ENCODE results near the gene SKI.

SKI gene

DNA sequence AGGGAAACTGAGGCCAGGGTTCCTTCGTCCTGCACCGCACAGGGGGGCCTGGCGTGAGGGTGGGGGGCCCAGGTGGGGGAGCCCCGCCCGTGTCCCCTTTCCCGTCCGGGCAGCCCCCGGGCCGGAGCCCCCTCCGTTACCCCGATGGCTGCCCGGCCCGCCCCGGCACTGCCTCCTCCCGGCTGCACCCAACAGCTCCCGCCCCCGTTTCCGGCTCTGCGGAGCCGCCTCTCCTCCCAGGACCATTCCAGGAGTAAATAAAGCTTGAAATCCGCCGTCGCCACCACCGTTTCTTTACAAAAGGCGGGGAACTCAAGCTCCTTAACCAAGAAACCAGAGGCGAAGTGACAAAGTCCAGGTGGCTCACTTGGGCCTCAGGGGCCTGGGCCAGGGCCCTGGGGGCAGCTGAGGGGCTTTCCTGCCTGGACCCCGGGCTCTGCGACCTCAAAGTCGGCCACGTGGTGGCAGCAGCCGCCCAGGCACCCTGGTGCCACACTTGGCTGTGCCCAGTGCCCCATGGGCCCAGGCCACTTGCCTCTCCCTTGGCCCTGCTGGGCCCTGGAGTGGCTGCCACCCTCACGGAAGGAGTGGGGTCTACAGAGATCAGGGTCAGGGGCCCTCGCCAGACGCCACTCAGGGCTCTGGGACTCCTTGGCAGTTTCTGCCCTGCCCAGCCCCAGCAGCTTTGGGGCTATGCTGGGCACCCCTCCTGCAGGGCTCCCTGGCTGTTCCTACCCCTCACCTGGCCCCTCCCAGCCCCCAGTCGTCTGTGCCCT, 33.0 kb upstream of the SKI start:
- peak; percentile 89 for DNase-seq

DNA sequence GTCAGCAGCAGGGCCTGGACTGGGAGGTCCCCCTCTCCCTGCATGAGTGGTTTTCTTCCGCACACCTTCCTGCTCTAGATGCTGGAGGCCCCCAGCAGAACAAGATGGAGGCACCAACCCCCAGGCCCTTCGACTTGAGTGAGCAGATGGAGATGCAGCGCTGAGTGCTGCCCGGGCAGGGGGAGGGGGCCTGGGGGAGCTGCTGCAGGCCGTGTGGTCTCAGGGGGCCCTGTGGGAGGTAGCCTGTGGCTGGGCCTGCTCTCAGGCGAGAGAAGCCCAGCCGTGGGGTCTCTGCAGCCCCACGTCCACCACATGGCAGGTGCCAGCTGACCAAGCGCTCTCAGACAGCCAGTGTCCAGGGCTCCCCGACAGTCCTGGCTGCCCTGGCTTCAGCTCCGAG, 32.3 kb upstream of the SKI start:
- no peak for DNase-seq

DNA sequence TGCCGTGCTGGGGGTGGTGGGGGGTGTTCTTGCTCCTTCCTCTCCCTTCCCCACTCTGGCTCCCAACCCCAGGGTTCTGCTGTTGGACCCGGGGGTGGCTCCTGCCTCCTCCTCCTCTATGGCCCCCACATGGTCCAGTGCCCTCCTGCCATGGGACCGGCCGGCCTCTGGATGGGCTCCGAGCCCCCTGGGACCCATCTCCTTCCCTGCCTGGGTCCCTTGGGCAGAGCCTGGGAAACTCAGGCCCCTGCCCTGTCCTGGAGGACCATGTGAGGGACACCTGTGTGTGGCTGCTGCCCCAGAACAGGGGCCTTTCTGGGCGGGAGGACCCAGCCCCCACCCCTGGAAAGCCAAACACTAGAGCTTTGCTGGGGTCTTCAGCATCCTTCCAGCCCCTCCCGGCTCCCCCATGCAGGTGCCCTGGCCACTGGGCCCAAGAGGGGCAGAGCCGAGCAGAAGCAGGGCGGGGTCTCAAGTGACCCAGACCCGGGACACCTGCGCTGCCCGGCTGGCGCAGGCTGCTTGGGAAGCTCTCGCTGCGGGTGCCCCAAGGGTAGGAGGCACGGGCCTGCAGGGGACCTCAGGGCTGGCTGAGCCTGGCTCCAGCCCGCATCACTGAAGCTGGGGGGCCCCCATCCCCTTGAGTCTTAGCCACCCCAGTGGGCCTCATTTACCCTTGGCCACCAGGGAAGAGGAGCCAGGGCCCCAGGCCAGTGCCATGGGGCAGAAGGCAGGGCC, 31.0 kb upstream of the SKI start:
- DNase-seq: no peak

DNA sequence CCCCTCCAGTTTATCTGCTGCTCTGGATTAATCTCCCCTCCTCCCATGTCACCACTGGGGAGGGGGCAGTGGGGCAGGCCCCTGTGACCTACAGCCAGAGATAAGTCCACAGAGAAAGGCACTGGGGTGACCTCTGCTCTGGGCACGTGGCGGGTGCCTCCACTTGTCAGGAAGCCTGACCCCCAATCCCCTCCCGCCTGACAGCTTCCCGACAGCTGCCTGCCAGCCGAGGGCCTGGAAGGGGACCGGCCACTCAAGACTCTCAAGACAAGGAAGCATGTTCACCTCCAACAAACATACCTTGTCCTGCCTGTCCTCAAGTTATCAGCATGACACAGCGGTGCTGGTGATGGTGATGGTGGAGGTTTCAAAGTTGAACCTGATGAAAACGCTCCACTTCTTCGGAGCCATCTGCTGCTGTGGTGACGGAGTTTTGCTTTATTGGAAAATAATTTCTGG, 30.4 kb upstream of the SKI start:
- no peak for DNase-seq

DNA sequence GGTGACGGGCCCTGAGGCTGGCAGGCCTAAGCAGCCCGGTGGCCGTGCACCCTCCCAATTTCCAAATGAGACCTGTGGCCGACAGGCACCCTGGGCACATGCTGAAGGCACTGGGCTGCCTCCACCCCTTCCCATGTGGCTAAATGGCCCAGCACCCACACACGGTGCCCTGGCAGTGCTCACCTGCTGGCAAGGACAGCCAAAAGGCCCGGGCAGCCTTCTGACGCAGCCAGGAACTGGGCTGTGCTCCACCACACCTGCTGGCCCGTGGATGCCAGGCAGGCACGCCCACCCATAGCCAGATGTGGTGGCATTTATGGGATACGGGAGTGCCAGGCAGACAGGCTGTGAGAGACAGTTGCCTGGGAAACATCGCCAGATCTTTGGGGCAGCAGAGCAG, 29.5 kb upstream of the SKI start:
- no peak for DNase-seq

DNA sequence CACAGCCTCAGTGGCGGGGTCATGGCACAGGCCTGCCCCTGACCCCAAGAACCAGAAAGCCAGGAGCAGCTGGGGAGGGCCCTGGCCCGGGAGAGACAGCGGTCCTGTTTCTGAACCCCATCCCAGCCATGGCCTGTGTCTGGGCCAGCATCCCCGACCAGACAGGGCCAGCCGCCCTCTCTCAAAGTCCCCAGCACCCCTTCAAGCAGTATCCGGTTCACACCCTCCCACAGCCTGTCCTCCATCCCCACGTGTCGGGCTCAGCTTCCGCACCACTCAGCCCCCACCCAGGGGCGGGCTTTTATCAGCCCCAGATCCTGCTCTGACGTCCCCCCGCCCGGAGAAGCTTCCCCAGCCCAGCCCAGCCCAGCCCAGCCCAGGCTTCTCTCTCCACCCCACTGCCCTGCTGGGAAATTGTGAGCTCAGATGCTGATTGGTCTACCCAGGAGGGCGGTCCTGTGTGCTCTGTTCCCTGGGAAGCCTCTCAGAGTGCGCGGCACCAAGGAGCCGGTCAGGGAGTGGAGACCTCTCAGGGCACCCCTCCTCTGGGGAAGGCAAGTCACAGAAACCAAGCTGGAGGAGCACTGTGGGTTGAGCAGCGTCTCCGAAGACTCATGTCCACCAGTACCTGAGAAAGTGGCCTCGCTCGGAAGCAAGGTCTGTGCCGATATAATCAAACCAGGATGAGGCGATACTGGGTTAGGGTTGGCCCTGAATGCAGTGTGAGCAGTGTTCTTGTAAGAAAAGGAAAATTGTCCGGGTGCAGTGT, 28.9 kb upstream of the SKI start:
- peak; percentile 74 for DNase-seq

DNA sequence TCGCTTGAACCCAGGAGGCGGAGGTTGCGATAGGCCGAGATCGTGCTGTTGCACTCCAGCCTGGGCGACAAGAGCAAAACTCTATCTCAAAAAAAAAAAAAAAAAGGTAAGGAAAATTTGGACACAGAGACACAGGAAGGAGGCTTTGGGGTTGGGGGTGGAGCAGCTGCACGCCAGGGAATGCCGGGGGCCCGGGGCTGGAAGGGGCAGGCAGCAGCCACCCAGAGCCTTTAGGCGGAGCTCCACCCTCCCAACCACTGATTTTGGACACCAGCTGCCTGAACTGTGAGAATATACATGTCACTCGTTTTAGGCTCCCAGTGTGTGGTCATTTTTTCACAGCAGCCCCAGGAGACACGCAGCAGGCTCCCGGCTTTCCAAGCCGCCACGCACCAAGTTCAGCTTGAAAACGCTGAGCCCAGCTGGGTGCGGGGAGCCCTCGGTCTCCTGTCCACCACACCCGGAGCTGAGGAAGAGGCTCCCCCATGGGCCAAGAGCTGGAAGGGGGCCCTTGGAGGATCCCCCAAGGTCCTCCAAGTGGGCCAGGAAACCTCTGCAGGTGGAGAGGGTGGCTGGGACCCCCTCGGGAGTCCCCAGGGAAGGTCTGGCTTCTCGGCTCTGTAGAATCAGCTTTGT, 27.7 kb upstream of the SKI start:
- no peak for DNase-seq

DNA sequence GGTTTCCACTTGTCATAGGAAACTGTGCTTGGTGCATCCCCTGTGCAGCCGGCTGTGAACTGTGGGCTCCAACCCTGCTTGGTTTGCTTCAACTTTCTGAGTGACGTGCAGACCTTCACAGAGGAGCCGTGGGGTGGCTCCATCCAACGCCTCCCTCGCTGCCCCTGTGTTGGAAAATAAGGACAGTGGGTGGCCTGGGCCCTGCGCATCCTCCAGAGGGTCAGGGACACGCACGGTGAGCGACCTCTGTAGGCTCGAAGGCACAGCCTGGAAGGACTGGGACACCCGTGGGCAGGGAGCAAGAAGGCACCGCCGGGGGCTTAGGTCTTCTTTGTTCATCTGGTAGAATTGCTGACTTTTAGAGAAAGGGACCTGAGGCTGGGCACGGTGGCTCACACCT, 27.1 kb upstream of the SKI start:
- no peak for DNase-seq

DNA sequence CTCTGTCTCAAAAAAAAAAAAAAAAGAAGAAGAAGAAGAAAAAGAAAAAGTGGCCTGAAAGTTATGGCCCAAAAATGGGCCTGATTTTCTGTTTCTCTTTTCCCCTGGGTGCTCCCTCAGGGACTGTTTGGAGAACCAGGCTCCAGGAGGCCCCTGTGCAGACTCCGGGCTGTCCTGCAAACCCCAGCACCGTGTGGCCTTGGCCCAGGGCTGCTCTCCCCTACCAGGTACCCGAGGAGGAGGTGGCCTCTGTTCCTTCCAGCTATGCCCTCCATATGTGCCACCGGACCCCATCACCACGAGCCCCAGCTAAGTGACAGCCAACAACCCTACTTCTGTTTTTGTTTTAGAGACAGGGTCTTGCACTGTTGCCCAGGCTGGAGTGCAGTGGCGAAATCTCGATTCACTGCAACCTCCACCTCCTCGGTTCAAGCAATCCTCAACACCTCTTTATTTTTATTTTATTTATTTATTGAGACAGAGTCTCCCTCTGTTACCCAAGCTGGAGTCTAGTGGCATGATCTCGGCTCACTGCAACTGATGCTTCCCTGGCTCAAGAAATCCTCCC, 26.0 kb upstream of the SKI start:
- DNase-seq: no peak

DNA sequence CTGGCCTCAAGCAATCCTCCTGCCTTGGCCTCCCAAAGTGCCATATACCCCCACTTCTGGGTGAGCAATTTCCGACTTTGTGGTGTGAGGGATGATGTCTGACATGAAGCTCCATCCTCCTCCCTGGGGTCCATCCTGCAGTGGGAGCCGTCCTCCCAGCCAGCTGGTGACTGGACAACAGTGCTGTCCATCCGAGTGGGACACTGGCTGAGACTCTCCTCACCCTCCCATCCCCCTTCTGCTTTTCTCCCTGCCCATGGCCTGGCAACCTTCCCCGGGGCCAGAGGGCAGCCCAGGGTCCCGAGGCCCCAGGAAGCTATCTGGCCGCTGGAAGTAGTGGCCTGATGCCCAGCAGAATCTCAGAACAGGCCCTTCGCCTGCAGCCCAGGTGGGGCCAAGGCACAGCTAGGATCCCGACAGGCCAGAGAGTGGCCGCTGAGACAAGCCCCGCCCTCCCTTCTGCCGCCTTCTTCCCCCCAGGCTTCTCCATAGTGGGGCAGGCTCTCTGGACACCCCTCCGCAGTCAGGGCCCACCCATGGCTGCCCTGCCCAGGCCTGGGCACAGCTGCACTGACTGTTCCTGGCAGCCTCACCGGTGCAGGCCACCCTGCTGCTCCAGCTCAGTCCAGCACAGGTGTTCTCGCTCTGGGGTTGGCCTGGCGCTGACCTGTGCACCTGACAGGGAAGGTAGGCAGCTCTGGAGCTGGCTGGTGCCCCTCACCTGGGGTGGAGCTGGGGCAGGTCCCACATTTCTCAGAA, 25.1 kb upstream of the SKI start:
- no peak for DNase-seq

DNA sequence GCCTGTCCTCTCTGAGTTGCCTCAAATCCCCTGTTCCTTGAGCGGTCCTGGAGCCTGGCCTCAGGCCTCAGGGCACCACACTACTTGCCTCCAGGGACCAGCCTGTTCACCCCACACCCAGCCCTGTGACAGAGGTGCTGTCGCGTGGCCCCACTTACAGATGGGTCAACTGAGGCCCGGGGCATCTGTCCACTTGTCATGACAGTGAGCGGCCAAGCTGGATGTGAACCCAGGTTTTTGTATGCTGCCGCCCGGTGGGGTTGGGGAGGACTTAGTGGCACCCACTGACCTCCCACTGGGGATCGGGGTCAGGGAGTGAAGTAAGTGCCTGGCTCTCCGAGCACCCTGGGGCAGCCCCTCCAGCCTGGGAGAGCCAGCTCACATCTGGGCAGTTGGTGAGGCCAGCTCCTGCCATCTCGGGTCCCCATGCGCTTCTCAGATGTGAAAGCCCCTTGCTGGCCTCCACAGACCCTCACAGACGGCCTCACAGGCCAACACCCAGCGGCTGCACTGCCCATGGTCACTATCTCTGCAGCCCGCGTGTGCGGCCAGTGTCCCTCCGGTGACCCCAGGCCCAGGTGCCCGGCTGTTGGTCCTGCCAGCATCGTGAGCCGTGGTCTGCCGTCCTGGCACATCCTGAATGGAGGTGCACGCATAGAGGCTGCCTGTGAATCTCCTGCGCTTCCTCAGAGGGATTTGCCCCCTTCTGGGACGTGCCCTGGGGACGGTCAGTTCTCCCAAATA, 24.3 kb upstream of the SKI start:
- no peak for DNase-seq

DNA sequence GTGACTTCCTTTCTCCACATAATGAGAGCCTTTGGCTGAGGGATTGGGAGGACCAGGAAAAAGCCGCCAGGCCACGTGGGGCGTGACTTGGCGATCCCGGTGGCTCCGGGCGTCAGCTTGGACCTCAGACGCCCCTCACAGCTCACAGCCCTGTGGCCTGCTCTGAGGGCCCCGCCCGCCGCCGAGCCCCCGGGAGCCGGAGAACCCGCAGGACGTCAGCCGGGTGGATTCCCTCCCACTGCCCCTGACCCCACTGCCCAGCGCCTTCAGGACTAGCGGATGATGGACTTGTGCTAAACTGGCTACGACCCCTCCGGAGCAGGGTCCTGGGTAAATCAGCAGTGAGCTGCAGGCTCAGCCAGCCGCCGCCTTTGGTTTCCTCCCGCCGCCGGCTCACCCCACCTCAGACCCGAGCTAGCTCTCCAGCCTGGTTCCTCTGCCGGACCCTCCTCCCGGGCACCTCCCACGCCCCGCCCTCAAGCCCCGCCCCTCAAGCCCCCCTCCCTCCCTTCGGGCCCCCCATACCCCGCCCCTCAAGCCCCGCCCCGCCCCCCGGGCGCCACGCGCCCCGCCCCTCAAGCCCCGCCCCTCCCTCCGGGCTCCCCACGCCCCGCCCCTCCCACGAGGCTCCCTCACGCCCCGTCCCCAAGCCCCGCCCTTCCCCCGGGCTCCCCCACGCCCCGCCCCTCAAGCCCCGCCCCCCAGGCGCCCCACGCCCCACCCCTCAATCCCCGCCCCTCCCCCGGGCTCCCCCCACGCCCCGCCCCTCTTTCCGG, 23.5 kb upstream of the SKI start:
- no peak for DNase-seq

DNA sequence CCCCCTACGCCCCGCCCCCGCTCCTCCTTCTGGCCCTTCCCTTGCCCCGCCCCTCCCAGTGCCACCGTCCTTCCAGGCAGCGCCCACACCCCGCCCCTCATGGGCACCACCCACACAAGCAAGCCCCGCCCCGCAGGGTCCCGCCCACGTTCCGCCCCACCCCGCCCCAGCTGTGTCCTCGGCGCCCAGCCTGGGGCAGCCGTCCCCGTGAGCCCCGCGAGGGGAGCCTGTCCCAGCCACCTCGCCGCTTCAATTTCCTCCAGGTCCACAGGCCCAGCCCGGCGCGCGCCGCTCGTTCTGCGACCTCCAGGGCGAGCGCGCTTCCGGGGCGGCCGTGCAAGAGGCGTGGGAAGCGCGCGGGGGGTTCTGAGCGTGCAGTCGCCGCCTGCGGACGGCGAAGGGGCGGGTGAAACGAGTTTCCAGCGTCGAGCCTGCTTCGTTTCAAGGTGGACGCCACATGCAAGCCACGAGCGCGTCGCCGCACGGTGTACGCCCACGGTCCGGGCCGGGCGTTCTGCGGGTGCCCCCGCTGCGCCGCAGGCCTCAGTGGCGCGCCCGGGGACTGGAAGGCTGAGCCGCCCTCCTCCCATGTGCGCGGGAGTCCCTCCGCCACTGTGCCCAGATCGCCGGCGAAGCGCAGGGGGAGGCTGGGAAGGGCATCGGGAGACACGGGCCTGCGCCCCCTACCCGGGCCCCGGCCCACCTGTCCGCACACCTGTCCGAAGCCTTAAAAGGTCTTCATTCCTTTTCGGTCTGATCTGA, 22.7 kb upstream of the SKI start:
- DNase-seq: peak; percentile 89

DNA sequence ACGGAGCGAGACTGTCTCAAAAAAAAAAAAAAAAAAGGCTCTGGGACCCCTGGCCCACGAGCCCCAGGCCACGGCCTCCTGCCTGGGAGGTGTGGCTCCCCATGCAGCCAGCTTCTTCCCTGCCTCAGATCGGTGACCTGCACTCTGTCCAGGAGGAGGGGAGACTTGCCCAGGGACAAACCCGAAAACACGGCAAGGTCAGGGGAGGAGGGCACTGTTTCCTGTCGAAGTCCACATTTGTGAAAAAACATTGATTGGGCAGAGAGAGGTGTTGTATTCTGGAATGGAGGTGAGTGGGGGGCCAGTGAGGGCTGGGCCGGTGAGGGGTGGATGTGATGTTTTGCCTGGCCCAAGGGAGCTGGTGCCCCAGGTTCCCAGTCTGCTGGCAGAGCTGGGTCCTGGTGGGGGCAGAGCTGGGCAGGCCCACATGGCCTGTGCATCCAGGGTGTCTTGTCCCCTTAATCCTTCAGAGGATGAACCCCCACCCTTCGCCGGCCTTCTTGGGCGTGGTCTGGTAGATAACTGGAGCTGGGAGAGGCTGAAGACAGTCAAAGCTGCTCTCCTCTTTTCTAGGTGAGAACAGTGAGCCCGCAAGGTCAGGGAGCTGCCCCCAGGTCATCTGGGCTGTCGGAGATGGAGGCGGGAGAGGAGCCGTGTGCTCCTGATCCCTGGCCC, 21.2 kb upstream of the SKI start:
- DNase-seq: no peak

DNA sequence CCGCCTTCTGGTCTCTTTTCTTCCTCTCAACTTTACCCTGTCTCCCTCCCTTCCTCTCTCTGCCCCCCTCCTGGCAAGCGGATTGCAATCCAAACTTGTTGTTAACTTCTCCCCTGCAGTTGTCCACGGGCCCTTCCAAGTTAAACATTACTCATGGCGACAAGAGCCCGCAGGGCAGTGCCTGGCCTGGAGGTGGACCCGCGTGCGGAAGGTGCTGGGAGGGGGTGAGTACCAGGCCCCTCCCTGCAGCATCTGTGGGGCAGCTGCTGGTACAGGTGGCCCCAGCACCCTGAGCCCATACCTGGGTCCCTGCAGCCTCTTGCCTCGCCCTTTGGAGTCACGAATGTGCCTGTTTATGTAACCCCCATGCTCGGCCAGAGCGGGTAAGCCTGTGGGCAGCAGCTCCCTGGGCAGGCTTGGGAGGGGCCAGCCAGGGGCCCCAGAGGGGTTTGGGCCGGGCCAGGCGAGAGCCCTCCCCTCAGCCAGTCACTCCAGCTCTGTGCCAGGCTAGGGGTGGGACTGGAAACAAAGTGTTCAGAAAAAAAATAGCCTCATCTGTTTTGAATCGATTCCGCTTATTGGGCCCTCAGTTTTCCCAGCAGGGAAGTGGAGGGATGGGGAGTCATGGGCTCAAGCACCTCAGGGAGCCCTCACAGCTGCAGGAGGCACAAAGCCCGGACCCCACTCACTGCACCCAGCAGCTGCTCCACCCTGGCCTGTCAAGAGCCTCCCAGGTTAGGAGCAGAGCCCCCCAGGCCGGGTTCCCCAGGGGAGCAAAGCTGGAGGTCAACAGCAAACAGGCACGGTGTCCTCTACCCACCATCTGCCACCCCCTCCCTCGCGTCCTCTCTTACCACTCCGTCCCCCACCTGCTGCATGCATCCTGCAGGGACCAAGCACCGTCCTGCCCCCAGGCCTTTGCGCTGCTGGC, 19.5 kb upstream of the SKI start:
- no peak for DNase-seq

DNA sequence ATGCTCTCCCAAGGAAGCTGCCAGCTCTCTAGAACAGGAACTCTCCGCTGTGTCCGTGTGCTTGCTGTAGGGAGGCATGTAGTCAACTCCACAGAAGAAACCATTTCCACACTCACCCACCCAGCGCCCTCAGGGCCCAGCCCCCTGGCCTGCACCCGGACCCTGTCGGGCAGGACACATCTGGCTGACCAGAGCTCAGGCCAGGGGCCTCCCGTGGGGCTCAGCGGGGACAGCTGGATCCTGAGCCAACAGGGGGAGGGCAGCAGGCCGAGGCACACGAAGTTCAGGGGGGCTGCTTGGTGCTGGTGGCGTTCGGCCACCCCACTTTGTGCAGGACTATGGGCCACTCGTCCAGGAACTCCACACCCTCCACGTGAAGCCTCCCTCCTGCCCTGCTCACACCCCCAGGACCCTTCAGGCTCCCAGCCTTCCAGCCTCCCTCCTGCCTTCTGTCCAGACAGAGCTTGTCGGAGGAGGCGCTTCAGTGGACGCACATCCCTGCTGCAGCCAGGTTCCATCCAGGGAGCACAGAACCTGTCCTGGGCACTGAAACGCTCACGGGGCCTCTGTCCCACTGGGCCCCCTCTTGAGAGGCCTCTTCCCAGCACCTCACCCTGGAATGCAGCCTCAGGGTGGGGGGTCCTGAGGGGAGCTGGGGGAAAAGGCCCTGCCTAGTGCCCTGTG, 18.6 kb upstream of the SKI start:
- no peak for DNase-seq

DNA sequence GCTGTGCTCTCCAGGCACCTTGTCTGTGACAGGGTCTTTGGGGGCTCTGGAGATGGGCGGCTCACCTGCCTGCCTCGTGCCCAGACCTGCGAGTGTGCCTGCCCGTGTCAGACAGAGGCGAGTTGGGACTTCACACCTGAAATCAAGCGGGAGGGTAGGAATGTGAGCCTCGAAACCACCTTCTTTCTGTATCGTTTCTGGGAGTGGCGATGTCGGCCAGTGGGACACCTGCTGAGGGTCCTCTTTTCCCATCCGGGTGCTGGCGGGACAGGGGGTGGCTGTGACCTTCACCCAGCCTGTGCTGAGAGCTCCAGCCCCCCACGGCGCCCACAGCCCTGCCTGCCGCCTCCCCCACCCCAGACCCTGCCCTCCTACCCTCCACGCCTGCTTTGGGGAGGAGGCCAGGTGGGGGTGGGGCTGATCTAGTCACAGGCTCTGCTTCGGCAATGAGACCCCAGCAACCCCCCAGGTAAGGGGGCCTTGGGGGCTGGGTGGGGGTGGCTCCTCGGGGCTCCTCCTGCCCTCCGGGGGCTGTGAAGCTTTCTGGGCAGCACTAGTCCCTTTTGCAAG, 17.9 kb upstream of the SKI start:
- no peak for DNase-seq
